ENCODE data around the gene RAD1.

RAD1 gene

GRCh38 chr5:34915856-34916192, 520 bp upstream of the RAD1 start:
- DNase-seq: no peak

- no peak for DNase-seq
Measured at GRCh38 chr5:34914671-34915138, 599 bp downstream of the RAD1 start.

- DNase-seq: no peak
Measured at GRCh38 chr5:34913072-34913471, 2.2 kb downstream of the RAD1 start.

- no peak for DNase-seq
Measured at GRCh38 chr5:34905564-34905963, 9.7 kb downstream of the RAD1 start.

- no peak for DNase-seq
Measured at GRCh38 chr5:34903260-34903659, 12.0 kb downstream of the RAD1 start.

GRCh38 chr5:34900652-34901051, 14.7 kb downstream of the RAD1 start:
- DNase-seq: no peak

- DNase-seq: no peak
Measured at GRCh38 chr5:34899066-34899465, 16.2 kb downstream of the RAD1 start.

- peak; percentile 46 for DNase-seq
Measured at GRCh38 chr5:34898258-34898895, 16.9 kb downstream of the RAD1 start.

- no peak for DNase-seq
Measured at GRCh38 chr5:34897646-34898045, 17.7 kb downstream of the RAD1 start.

GRCh38 chr5:34895641-34896419, 19.5 kb downstream of the RAD1 start:
- no peak for DNase-seq

GRCh38 chr5:34894716-34895115, 20.6 kb downstream of the RAD1 start:
- DNase-seq: no peak

- DNase-seq: no peak
Measured at GRCh38 chr5:34892414-34892813, 22.9 kb downstream of the RAD1 start.

GRCh38 chr5:34891981-34892380, 23.3 kb downstream of the RAD1 start:
- DNase-seq: no peak

GRCh38 chr5:34889394-34889793, 25.9 kb downstream of the RAD1 start:
- no peak for DNase-seq

GRCh38 chr5:34886392-34887119, 28.7 kb downstream of the RAD1 start:
- DNase-seq: no peak

- no peak for DNase-seq
Measured at GRCh38 chr5:34881246-34881645, 34.1 kb downstream of the RAD1 start.

GRCh38 chr5:34876275-34876674, 39.0 kb downstream of the RAD1 start:
- no peak for DNase-seq

- DNase-seq: no peak
Measured at GRCh38 chr5:34870382-34870781, 44.9 kb downstream of the RAD1 start.

- no peak for DNase-seq
Measured at GRCh38 chr5:34869256-34869655, 46.0 kb downstream of the RAD1 start.

- DNase-seq: no peak
Measured at GRCh38 chr5:34868791-34869190, 46.5 kb downstream of the RAD1 start.

- no peak for DNase-seq
Measured at GRCh38 chr5:34867660-34868059, 47.6 kb downstream of the RAD1 start.

GRCh38 chr5:34866989-34867471, 48.3 kb downstream of the RAD1 start:
- no peak for DNase-seq

- no peak for DNase-seq
Measured at GRCh38 chr5:34865091-34865490, 50.2 kb downstream of the RAD1 start.

- no peak for DNase-seq
Measured at GRCh38 chr5:34863946-34864345, 51.4 kb downstream of the RAD1 start.
